CD14-positive monocyte (primary cell): ENCODE measurements around the gene COQ8B. TPM values are rescaled to one million over a fixed set of nuclear protein-coding genes. Genes with fewer than 3 reads are reported as not detected.

Source experiments
- DNase-seq, 3 donors: peaks; one replicate each; pipeline ENCODE4 v3.0.0-alpha.2; 2011 to 2022
- H2AFZ ChIP-seq: 2 replicates; pipeline ENCODE4 v1.6.0; 2012; ENCODE audit warnings: mild to moderate bottlenecking, low read depth, low read length, inconsistent platforms; ENCODE audit not compliant: insufficient read depth, poor library complexity, severe bottlenecking
- H3K27ac ChIP-seq, 2 donors: 1 replicate in 1 of 2; 2 replicates in 1 of 2; pipeline ENCODE4 v1.5.1; 2012 to 2013; ENCODE audit warnings: low read length in 2 of 2, control low read depth in 1 of 2, inconsistent platforms in 1 of 2, low read depth in 1 of 2, mild to moderate bottlenecking in 1 of 2
- H3K27me3 ChIP-seq, 2 donors: one replicate each; pipeline versions ENCODE4 v1.6.0 to v1.6.1; 2011 to 2013; ENCODE audit warnings: low read length in 2 of 2; ENCODE audit not compliant: control insufficient read depth in 2 of 2, insufficient read depth in 2 of 2
- H3K36me3 ChIP-seq, 2 donors: replicated peaks in 1 of 2; 1 replicate in 1 of 2; 2 replicates in 1 of 2; pipeline versions ENCODE4 v1.5.1 to v1.6.1; 2012 to 2013; ENCODE audit warnings: low read length in 2 of 2, control low read depth in 1 of 2, inconsistent platforms in 1 of 2, mild to moderate bottlenecking in 1 of 2; ENCODE audit not compliant: insufficient read depth in 2 of 2, control insufficient read depth in 1 of 2
- H3K4me1 ChIP-seq, 2 donors: 1 replicate in 1 of 2; 2 replicates in 1 of 2; pipeline versions ENCODE4 v1.5.1 to v1.6.1; 2012 to 2013; ENCODE audit warnings: low read length in 2 of 2, control low read depth in 1 of 2, inconsistent platforms in 1 of 2, mild to moderate bottlenecking in 1 of 2, moderate library complexity in 1 of 2; ENCODE audit not compliant: insufficient read depth in 2 of 2, control insufficient read depth in 1 of 2
- H3K4me2 ChIP-seq: replicated peaks from 2 replicates; pipeline ENCODE3; 2012; ENCODE audit warnings: low read length, moderate library complexity, mild to moderate bottlenecking; ENCODE audit not compliant: poor library complexity, severe bottlenecking; ENCODE audit errors: extremely low read depth
- H3K4me3 ChIP-seq, 3 experiments: fragments of 200-600 bp in 1 of 3; sonication (generic) in 1 of 3; replicated peaks in 1 of 3; 1 replicate in 2 of 3; 2 replicates in 1 of 3; pipeline ENCODE4 v1.5.1; 2011 to 2013; ENCODE audit warnings: low read length in 3 of 3, mild to moderate bottlenecking in 3 of 3, control low read depth in 2 of 3, low read depth in 2 of 3, inconsistent platforms in 1 of 3, moderate library complexity in 1 of 3
- H3K79me2 ChIP-seq: 2 replicates; pipeline ENCODE4 v1.6.0; 2012; ENCODE audit warnings: mild to moderate bottlenecking, control low read depth, inconsistent platforms, low read length, moderate library complexity; ENCODE audit not compliant: insufficient read depth
- H3K9ac ChIP-seq: 2 replicates; pipeline ENCODE4 v1.6.0; 2017; ENCODE audit warnings: low read length, mild to moderate bottlenecking; ENCODE audit not compliant: insufficient read depth, poor library complexity, severe bottlenecking
- H3K9me3 ChIP-seq, 2 donors: replicated peaks in 1 of 2; 1 replicate in 1 of 2; 2 replicates in 1 of 2; pipeline versions ENCODE4 v1.5.1 to v1.6.1; 2012 to 2013; ENCODE audit warnings: low read length in 2 of 2, control low read depth in 1 of 2; ENCODE audit not compliant: control insufficient read depth in 1 of 2, insufficient read depth in 1 of 2
- H4K20me1 ChIP-seq: 2 replicates; pipeline ENCODE4 v1.6.0; 2012; ENCODE audit warnings: mild to moderate bottlenecking, low read length, control low read depth, moderate library complexity; ENCODE audit not compliant: insufficient read depth
- H3K27ac Mint-ChIP-seq, 7 donors: one replicate each; pipeline ENCODE4 v1.8.0; 2020; ENCODE audit warnings: mild to moderate bottlenecking in 7 of 7, mixed read lengths in 7 of 7, moderate library complexity in 6 of 7, inconsistent platforms in 2 of 7
- H3K27me3 Mint-ChIP-seq, 3 donors: one replicate each; pipeline ENCODE4 v1.8.0; 2021 to 2022; ENCODE audit warnings: low read depth in 3 of 3, mild to moderate bottlenecking in 3 of 3, mixed read lengths in 3 of 3, moderate library complexity in 3 of 3, inconsistent platforms in 1 of 3
- H3K36me3 Mint-ChIP-seq, 2 donors: one replicate each; pipeline ENCODE4 v1.8.0; 2020; ENCODE audit warnings: mixed read lengths in 2 of 2, inconsistent platforms in 1 of 2, mild to moderate bottlenecking in 1 of 2
- H3K4me1 Mint-ChIP-seq: one replicate; pipeline ENCODE4 v1.8.0; 2020; ENCODE audit warnings: mild to moderate bottlenecking, mixed read lengths
- H3K4me3 Mint-ChIP-seq, 2 donors: one replicate each; pipeline ENCODE4 v1.8.0; 2020; ENCODE audit warnings: mild to moderate bottlenecking in 2 of 2, mixed read lengths in 2 of 2, moderate library complexity in 1 of 2
- H3K9me3 Mint-ChIP-seq, 7 donors: one replicate each; pipeline ENCODE4 v1.8.0; 2020 to 2022; ENCODE audit warnings: mixed read lengths in 7 of 7, mild to moderate bottlenecking in 6 of 7, moderate library complexity in 6 of 7, inconsistent platforms in 2 of 7
- CTCF ChIP-seq: fragments of 200-600 bp; IDR thresholded peaks from one replicate; pipeline ENCODE4 v1.8.0; 2022; ENCODE audit warnings: antibody characterized with exemption, mild to moderate bottlenecking
- WGBS: methylation state at CpG from one replicate; pipeline ENCODE4 v1.1.5; 2013; ENCODE audit warnings: missing lambda C conversion rate; ENCODE audit not compliant: insufficient coverage; 5-methylcytosine and 5-hydroxymethylcytosine counted together
- intact Hi-C, 2 donors: fragments of 100-400 bp; cut with micrococcal nuclease; formaldehyde crosslinking; loops; one replicate each; pipeline versions ENCODE4 v1.15.0 to v1.15.1; 2023
- polyA plus RNA-seq, 3 donors: library from polyadenylated mRNA; depleted of rRNA in 1 of 3; unstranded in 2 of 3; stranded (reverse) in 1 of 3; fragments of 300-500 nt in 2 of 3; fragments of >200 nt in 1 of 3; fragmentation: Illumina TruSeq in 2 of 3; gene quantifications; 1 replicate in 2 of 3; 2 replicates in 1 of 3; pipeline ENCODE4 v1.2.3, GENCODE V29; 2012 to 2021

COQ8B gene
- polyA plus RNA-seq, 3 donors, result 16.0 to 44.0 (median 23.4) TPM

- Histone ChIP-seq H4K20me1 (no peaks in the 10 kb centered on the region), H3K4me2 (no peak overlapping the region), H3K4me1 (peaks cover 10 to 14% of the 10 kb centered on the region in 2 donors), H3K36me3 (peaks cover 2 to 28% of the 10 kb centered on the region in 2 donors), H3K9me3 (peaks cover 9 to 10% of the 10 kb centered on the region in 2 donors), H3K9ac (no peak overlapping the region), H3K79me2 (no peaks in the 10 kb centered on the region), H3K27ac (no peak overlapping the region), H3K4me3 (no peak overlapping the region), H3K27me3 (peaks cover 0 to 7% of the 10 kb centered on the region in 2 donors), H2AFZ (no peak overlapping the region)
- Mint-ChIP-seq H3K4me3 (no peak overlapping the region), H3K27me3 (peaks cover 12 to 22% (median 13%) of the 10 kb centered on the region in 3 donors), H3K36me3 (peaks cover 22 to 24% of the 10 kb centered on the region in 2 donors), H3K4me1 (peaks cover 9% of the 10 kb centered on the region), H3K9me3 (peaks cover 2 to 15% (median 10%) of the 10 kb centered on the region in 7 donors), H3K27ac (no peak overlapping the region)
- DNase-seq, result no peak
- intact Hi-C loops, result no loop called here
- no peak for TF ChIP-seq CTCF
- 95% methylated on average over 14 of the region's 14 CpGs for WGBS
Measured at GRCh38 chr19:40667602-40668001, 49.1 kb downstream of the COQ8B start.

GRCh38 chr19:40666803-40667438 lies 49.8 kb downstream of the COQ8B start:
- Histone ChIP-seq H3K36me3 (peaks cover 2 to 24% of the 10 kb centered on the region in 2 donors), H3K27ac (no peak overlapping the region), H3K79me2 (no peaks in the 10 kb centered on the region), H3K4me2 (no peak overlapping the region), H3K9ac (no peak overlapping the region), H4K20me1 (no peaks in the 10 kb centered on the region), H3K4me3 (no peak overlapping the region), H3K27me3 (peaks cover 0 to 7% of the 10 kb centered on the region in 2 donors), H2AFZ (no peak overlapping the region), H3K9me3 (peaks cover 9 to 10% of the 10 kb centered on the region in 2 donors), H3K4me1 (peaks cover 10 to 16% of the 10 kb centered on the region in 2 donors)
- Mint-ChIP-seq H3K27me3 (peaks cover 12 to 22% (median 15%) of the 10 kb centered on the region in 3 donors), H3K4me3 (no peak overlapping the region), H3K9me3 (peaks cover 2 to 15% (median 10%) of the 10 kb centered on the region in 7 donors), H3K36me3 (peaks cover 22 to 24% of the 10 kb centered on the region in 2 donors), H3K27ac (peak overlapping the region in 1 of 7 donors; percentile 37), H3K4me1 (peaks cover 9% of the 10 kb centered on the region)
- no peak for DNase-seq
- intact Hi-C loops, result no loop called here
- WGBS, result 97% methylated on average over 6 of the region's 14 CpGs
- no peak for TF ChIP-seq CTCF
